Mucosa of stomach (tissue), 1 donor: Measurements from ENCODE around the gene CUEDC1.

Source experiments
- H3K27me3 ChIP-seq: one replicate; pipeline ENCODE4 v1.7.0; 2013; ENCODE audit warnings: mild to moderate bottlenecking, low read length; ENCODE audit not compliant: control insufficient read depth, insufficient read depth
- H3K36me3 ChIP-seq: one replicate; pipeline ENCODE4 v1.7.0; 2013; ENCODE audit warnings: low read length; ENCODE audit not compliant: control insufficient read depth, insufficient read depth
- H3K4me1 ChIP-seq: one replicate; pipeline ENCODE4 v1.7.0; 2013; ENCODE audit warnings: mild to moderate bottlenecking, low read length; ENCODE audit not compliant: control insufficient read depth, insufficient read depth
- H3K4me3 ChIP-seq: one replicate; pipeline ENCODE4 v1.7.0; 2013; ENCODE audit warnings: low read length
- H3K9ac ChIP-seq: one replicate; pipeline ENCODE4 v1.7.0; 2013; ENCODE audit warnings: mild to moderate bottlenecking, low read length, moderate library complexity
- H3K9me3 ChIP-seq: one replicate; pipeline ENCODE4 v1.7.0; 2013; ENCODE audit warnings: mild to moderate bottlenecking, low read length, moderate library complexity; ENCODE audit not compliant: control insufficient read depth
- donor health status: Pancreatic carcinoma.

CUEDC1 gene

GRCh38 chr17:57955183-57955931, at the start of gene CUEDC1:
TSS of gene CUEDC1 (minus strand) at chr17:57955412. CDS start at chr17:57885564, 69,848 bp downstream.
- H3K9ac ChIP-seq = peak within 1 kb of the TSS; percentile 78
- no peaks in the 10 kb centered on the region for H3K36me3 ChIP-seq
- H3K4me1 ChIP-seq = peaks cover 23% of the 10 kb centered on the region
- H3K4me3 ChIP-seq = peak within 1 kb of the TSS; percentile 84
- H3K9me3 ChIP-seq = no peaks in the 10 kb centered on the region
- H3K27me3 ChIP-seq = no peaks in the 10 kb centered on the region

DNA sequence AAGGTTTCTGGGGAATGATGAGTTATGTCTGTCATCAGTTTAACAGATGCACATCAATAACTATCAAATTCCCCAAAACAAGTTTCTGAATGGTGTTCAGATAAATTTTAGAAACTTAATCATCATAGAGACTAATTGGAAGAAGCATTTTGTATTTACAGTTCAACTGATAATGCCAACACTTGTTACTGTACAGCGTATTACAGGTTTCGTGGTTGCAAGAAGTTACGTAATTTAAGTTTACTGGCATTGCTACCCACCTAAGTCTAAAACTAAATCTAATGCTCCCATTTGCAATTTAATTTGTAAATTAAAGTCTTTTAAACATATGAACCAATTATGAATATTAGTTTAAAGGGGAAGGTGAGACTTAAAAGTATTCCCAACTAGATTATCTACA, 48.8 kb upstream of the CUEDC1 start:
- peaks cover 17% of the 10 kb centered on the region for H3K4me1 ChIP-seq
- no peaks in the 10 kb centered on the region for H3K36me3 ChIP-seq

DNA sequence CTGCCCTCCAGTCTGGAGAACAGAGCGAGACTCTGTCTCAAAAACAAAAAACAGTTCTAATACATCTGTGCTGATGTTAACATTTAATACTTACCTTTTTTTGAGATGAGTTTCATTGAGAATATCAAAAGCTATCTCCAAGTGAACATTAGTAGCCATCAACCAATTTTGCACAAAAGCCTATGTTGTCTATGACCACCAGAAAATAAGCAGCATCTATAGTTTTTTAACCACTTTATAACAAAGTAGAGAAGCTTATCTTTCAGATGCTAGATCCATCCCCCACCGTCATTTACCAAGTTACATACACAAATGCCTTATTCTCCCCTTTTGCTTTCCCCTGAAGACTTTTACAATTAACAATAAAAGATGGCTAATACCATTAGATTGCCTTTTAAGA, 47.8 kb upstream of the CUEDC1 start:
- no peaks in the 10 kb centered on the region for H3K36me3 ChIP-seq
- no peak overlapping the region for H3K9ac ChIP-seq

More for the DNA sequence above, 48.8 kb upstream of the CUEDC1 start:
- no peak overlapping the region for H3K4me3 ChIP-seq
- no peaks in the 10 kb centered on the region for H3K27me3 ChIP-seq
- no peaks in the 10 kb centered on the region for H3K9me3 ChIP-seq
- H3K9ac ChIP-seq = peak overlapping the region; percentile 31

DNA sequence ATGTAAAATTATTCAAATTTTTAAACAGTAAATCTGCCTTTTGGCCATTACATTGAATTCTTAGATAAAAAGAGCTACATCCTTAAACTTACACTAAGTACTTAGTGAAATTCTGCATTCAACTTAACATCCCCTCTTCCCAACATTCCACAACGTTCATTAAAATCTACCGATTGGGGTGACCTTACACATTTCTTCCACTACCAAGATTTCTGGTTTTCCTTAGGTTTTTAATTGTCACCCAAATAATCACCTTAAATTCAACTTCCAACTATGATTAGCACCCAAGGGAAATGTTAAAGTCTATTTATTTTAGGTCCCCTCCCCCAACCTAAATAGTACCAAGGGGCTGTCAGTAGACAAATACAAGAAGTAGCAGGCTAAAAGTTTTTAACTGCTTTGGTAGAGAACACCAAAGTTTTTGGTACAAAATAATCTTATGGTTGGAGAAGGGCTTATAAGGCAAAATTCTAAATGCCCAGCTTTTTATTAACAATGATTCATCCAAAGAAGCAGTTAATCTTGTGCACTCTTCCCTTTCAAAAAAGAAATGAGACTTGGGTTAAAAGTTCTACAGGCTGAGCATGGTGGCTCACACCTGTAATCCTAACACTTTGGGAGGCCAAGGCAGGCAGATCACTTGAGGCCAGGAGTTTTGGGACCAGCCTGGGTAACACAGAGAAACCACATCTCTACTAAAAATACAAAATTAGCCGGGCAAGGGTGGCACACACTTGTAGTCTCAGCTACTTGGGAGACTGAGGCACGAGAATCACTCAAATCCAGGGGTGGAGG, 47.1 kb upstream of the CUEDC1 start:
- H3K4me3 ChIP-seq = no peak overlapping the region
- peaks cover 17% of the 10 kb centered on the region for H3K4me1 ChIP-seq
- no peaks in the 10 kb centered on the region for H3K27me3 ChIP-seq
- H3K36me3 ChIP-seq = no peaks in the 10 kb centered on the region
- H3K9me3 ChIP-seq = no peaks in the 10 kb centered on the region
- no peak overlapping the region for H3K9ac ChIP-seq

More for the DNA sequence above, 47.8 kb upstream of the CUEDC1 start:
- H3K27me3 ChIP-seq = no peaks in the 10 kb centered on the region
- peaks cover 17% of the 10 kb centered on the region for H3K4me1 ChIP-seq
- H3K4me3 ChIP-seq = no peak overlapping the region
- no peaks in the 10 kb centered on the region for H3K9me3 ChIP-seq

- no peaks in the 10 kb centered on the region for H3K36me3 ChIP-seq
- H3K4me3 ChIP-seq = no peak overlapping the region
- no peaks in the 10 kb centered on the region for H3K27me3 ChIP-seq
- H3K9ac ChIP-seq = no peak overlapping the region
- peaks cover 17% of the 10 kb centered on the region for H3K4me1 ChIP-seq
- H3K9me3 ChIP-seq = no peaks in the 10 kb centered on the region
These were observed 46.4 kb upstream of the CUEDC1 start for GRCh38 chr17:58001461-58002124.

DNA sequence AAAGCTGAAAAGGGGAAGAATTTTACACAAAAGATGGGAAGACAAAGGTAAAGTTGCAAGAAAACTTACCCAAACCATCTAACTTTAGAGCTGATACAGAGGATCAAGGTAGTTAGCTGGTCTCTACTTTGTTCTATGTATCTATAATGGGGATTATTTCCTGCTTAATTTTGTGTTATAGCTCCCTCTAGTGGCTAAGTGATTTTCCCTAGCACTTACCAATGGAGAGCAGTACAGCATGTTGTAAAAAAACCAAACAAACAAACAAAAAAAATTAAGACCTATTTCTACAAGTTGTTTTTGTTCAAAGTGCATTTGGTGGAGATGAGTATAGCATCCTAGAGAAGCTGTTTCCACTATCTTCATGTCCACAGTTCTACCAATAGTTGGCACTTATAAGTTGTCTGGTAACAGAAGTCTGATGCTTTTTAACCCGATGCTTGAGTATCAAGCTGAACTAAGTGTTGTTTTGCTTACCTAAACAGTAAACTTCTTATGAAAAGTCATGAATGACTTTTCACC, 44.3 kb upstream of the CUEDC1 start:
- H3K4me3 ChIP-seq = no peak overlapping the region
- H3K27me3 ChIP-seq = no peaks in the 10 kb centered on the region
- peaks cover 9% of the 10 kb centered on the region for H3K4me1 ChIP-seq
- H3K9me3 ChIP-seq = no peaks in the 10 kb centered on the region
- no peak overlapping the region for H3K9ac ChIP-seq
- H3K36me3 ChIP-seq = no peaks in the 10 kb centered on the region

GRCh38 chr17:57999010-57999495, 43.8 kb upstream of the CUEDC1 start:
- Histone ChIP-seq H3K4me3 (no peak overlapping the region), H3K9ac (no peak overlapping the region), H3K4me1 (peaks cover 10% of the 10 kb centered on the region), H3K27me3 (no peaks in the 10 kb centered on the region), H3K36me3 (no peaks in the 10 kb centered on the region), H3K9me3 (no peaks in the 10 kb centered on the region)

DNA sequence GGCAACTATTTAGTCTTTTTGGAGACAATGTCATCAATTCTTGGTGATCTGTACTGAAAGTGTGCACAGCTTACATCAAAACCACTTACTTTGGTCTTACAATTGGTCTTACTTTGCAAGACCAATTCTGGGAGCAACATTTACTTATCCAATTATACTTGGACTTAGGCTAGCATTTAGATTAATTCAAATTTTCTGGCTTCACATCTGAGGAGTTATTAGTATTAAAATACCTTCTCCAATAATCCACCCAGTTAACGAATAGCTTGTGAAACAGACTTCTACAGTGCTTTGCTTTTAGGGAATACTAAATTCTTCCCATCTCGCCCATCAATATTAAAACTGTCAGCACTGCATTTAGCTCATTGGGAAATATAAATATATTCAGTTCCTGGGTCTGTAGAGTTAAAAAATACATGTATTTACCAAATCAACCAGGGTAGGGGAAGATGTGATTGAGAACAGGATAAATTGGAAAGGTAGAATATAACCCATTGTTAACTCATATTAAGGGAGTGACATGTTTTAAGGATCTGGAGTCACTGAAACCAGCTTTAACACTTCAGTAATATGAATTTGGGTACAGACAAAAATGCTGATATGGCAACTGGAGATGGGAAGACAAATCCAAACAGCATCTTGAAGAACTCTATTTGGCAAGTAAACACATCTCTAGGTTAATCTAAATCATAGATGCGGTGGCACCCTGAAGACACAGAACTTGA, 42.0 kb upstream of the CUEDC1 start:
- Histone ChIP-seq H3K4me3 (no peak overlapping the region), H3K9me3 (no peaks in the 10 kb centered on the region), H3K9ac (no peak overlapping the region), H3K27me3 (no peaks in the 10 kb centered on the region), H3K36me3 (no peaks in the 10 kb centered on the region), H3K4me1 (peaks cover 14% of the 10 kb centered on the region)

GRCh38 chr17:57995076-57995956, 40.1 kb upstream of the CUEDC1 start:
- no peak overlapping the region for H3K9ac ChIP-seq
- H3K4me3 ChIP-seq = no peak overlapping the region
- no peaks in the 10 kb centered on the region for H3K9me3 ChIP-seq
- H3K36me3 ChIP-seq = no peaks in the 10 kb centered on the region
- H3K27me3 ChIP-seq = no peaks in the 10 kb centered on the region
- peaks cover 14% of the 10 kb centered on the region for H3K4me1 ChIP-seq

DNA sequence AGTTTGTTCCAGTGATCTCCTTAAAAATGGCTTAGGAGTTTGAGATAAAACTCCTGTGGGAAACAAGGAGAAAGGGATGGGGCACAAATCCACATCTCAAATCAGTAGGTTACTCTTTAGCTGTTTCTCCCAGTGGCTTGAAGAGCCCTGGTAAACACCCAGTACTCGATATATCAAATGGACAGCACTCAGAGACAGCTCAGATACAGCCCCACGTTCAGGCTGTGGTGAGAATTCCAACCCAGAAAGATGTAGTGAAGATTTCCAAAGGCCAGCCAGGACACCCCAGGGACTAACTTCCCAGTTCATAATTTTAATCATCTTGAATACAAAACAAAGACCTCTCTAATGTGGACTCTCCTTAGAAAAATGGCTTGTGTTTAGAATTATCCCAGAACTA, 39.2 kb upstream of the CUEDC1 start:
- Histone ChIP-seq H3K4me3 (no peak overlapping the region), H3K9me3 (no peaks in the 10 kb centered on the region), H3K9ac (no peak overlapping the region), H3K36me3 (no peaks in the 10 kb centered on the region), H3K27me3 (no peaks in the 10 kb centered on the region), H3K4me1 (peaks cover 16% of the 10 kb centered on the region)
